ENCODE data around the gene RAB27A.
A peak's percentile ranks its signal among the peaks of the same experiment; 100 is the strongest.

The RAB27A gene

GRCh38 chr15:55179141-55179540 is 110.5 kb downstream of the RAB27A start:
- H4K20me1 ChIP-seq (ENCODE audit: low read depth, low read length), result no peaks in the 10 kb centered on the region
- H3K4me3 ChIP-seq (ENCODE audit: insufficient read depth, low read length, poor library complexity, severe bottlenecking), result no peak overlapping the region
- H3K36me3 ChIP-seq (ENCODE audit: low read length), result peaks cover 45% of the 10 kb centered on the region

GRCh38 chr15:55170361-55170760 is 119.3 kb downstream of the RAB27A start:
- no peaks in the 10 kb centered on the region for H4K20me1 ChIP-seq (ENCODE audit: low read depth, low read length)
- no peak overlapping the region for H3K27ac ChIP-seq (ENCODE audit: low read depth, low read length)
- no peaks in the 10 kb centered on the region for H3K27me3 ChIP-seq (ENCODE audit: low read length)
- TF ChIP-seq CTCF (IDR thresholded peaks at IDR 0.05; ENCODE audit: insufficient read depth, low read length, poor library complexity, severe bottlenecking) (no peak), EZH2phosphoT487 (conservative IDR thresholded peaks at IDR 0.05; ENCODE audit: low read length) (no peak)
- H3K4me3 ChIP-seq (ENCODE audit: insufficient read depth, low read length, poor library complexity, severe bottlenecking), result no peak overlapping the region
- H3F3A ChIP-seq (ENCODE audit: insufficient read depth), result no peaks in the 10 kb centered on the region
- no peaks in the 10 kb centered on the region for H3K79me2 ChIP-seq (ENCODE audit: insufficient read depth, low read length)
- H3K9ac ChIP-seq (ENCODE audit: low read length), result no peak overlapping the region
- H3K36me3 ChIP-seq (ENCODE audit: low read length), result no peaks in the 10 kb centered on the region
- H2AFZ ChIP-seq (ENCODE audit: low read depth, low read length, severe bottlenecking), result no peak overlapping the region
- no peaks in the 10 kb centered on the region for H3K9me2 ChIP-seq (replicated peaks; ENCODE audit: insufficient read depth, low read length)
- no peaks in the 10 kb centered on the region for H3K9me3 ChIP-seq (ENCODE audit: insufficient read depth, low read length)
- no peak overlapping the region for H3K4me2 ChIP-seq (ENCODE audit: low read depth, low read length, poor library complexity, severe bottlenecking)

More at GRCh38 chr15:55179141-55179540, 110.5 kb downstream of the RAB27A start:
- no peaks in the 10 kb centered on the region; the same call in 1 of the 2 replicates for H3K79me2 ChIP-seq (ENCODE audit: insufficient read depth, low read length)
- H3K4me2 ChIP-seq (ENCODE audit: low read depth, low read length, poor library complexity, severe bottlenecking), result no peak overlapping the region
- H3K9me2 ChIP-seq (replicated peaks; ENCODE audit: insufficient read depth, low read length), result no peaks in the 10 kb centered on the region
- TF ChIP-seq CTCF (IDR thresholded peaks at IDR 0.05; ENCODE audit: insufficient read depth, low read length, poor library complexity, severe bottlenecking) (no peak), EZH2phosphoT487 (conservative IDR thresholded peaks at IDR 0.05; ENCODE audit: low read length) (no peak)
- H3K9ac ChIP-seq (ENCODE audit: low read length), result no peak overlapping the region
- H3K9me3 ChIP-seq (ENCODE audit: insufficient read depth, low read length), result no peaks in the 10 kb centered on the region
- no peaks in the 10 kb centered on the region for H3K27me3 ChIP-seq (ENCODE audit: low read length)
- no peak overlapping the region for H3K27ac ChIP-seq (ENCODE audit: low read depth, low read length)
- H3F3A ChIP-seq (ENCODE audit: insufficient read depth), result no peaks in the 10 kb centered on the region
- H2AFZ ChIP-seq (ENCODE audit: low read depth, low read length, severe bottlenecking), result no peak overlapping the region

GRCh38 chr15:55168350-55168974 is 121.2 kb downstream of the RAB27A start:
- Histone ChIP-seq H3K9me3 (ENCODE audit: insufficient read depth, low read length) (no peaks in the 10 kb centered on the region), H2AFZ (ENCODE audit: low read depth, low read length, severe bottlenecking) (no peak overlapping the region), H3K4me3 (ENCODE audit: insufficient read depth, low read length, poor library complexity, severe bottlenecking) (no peak overlapping the region), H3K4me2 (ENCODE audit: low read depth, low read length, poor library complexity, severe bottlenecking) (no peak overlapping the region), H3K9ac (ENCODE audit: low read length) (no peak overlapping the region), H3F3A (ENCODE audit: insufficient read depth) (no peaks in the 10 kb centered on the region), H3K9me2 (replicated peaks; ENCODE audit: insufficient read depth, low read length) (no peaks in the 10 kb centered on the region), H3K27ac (ENCODE audit: low read depth, low read length) (no peak overlapping the region), H3K27me3 (ENCODE audit: low read length) (no peaks in the 10 kb centered on the region), H3K36me3 (ENCODE audit: low read length) (no peaks in the 10 kb centered on the region), H4K20me1 (ENCODE audit: low read depth, low read length) (no peaks in the 10 kb centered on the region), H3K79me2 (ENCODE audit: insufficient read depth, low read length) (no peaks in the 10 kb centered on the region)
- peak; percentile 95 for TF ChIP-seq CTCF (IDR thresholded peaks at IDR 0.05; ENCODE audit: insufficient read depth, low read length, poor library complexity, severe bottlenecking)
- no peak for TF ChIP-seq EZH2phosphoT487 (conservative IDR thresholded peaks at IDR 0.05; ENCODE audit: low read length)

Data from SU-DHL-6 (cell line).